GM21529 (cell line): Measurements from ENCODE around the gene PRIM1.
"Not testable (repeated sequence)": the region's sequence is repeated elsewhere in the genome, so short reads cannot be mapped to it uniquely, and the experiment has no call there.

Experiments
- ATAC-seq: cut with Tn5 transposase; IDR thresholded peaks from one replicate; pipeline ENCODE4 v1.9.1; 2021; ENCODE audit not compliant: unreplicated experiment

Gene PRIM1

DNA sequence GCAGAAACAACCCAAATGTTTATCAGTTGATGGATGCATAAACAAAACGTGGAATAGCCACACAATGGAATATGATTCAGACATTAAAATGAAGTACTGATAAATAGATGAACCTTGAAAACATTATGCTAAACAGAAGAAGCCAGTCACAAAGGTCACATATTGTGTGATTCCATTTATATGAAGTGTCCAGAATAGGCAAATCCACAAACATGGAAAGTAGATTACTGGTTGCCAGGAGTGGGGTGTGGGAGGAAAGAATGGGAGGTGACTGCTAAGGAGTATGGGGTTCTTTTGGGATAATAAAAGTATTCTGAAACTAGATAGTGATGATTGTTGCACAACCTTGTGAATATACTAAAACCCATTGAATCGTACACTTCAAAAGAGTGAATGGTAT is 9.7 kb upstream of the PRIM1 start:
- ATAC-seq: no peak

DNA sequence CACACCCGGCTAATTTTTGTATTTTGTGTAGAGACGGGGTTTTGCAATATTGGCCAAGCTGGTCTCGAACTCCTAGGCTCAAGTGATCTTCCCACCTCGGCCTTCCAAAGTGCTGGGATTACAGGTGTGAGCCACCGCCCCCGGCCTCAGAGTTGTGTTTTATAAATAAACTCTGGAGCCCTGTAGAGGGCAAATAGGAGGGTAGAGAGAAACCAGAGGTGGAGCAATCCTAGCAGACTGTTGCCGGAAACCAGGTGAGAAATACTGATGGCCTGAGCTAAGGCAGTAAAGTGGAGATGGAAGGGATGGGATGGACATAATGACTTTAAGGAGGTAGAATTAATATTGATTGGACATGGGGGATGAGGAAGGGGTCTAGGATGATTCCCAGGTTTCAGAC is 8.3 kb upstream of the PRIM1 start:
- ATAC-seq: no peak

DNA sequence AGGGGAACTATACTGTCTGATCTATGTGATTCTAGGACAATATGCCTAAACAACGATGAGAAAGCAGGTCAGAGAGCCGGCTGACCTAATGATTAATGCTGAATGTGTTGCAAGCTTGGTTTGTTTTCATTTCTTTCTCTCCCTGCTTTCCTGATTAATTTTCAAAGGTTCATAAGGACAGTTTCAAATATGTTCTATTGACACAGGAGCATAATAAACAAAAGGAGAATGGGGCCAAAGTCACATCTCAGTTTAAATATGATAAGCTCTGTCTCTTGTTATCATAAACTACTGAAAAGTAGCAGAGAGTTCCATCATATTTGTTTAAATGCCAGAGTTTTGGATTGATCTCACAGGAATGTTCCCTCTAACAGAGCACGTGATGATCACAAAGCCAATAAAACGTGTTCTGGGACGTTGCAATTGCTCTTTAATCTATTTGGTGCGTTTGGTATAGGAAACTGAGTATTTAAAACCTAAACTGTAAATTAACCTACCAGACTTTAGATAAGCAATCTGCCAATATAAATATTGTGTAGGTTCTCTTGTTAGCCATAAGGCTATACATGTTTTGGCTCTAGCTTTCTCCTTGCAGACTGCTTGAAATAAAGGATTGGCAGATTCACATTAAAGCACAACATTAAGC is 7.3 kb upstream of the PRIM1 start:
- ATAC-seq: no peak

DNA sequence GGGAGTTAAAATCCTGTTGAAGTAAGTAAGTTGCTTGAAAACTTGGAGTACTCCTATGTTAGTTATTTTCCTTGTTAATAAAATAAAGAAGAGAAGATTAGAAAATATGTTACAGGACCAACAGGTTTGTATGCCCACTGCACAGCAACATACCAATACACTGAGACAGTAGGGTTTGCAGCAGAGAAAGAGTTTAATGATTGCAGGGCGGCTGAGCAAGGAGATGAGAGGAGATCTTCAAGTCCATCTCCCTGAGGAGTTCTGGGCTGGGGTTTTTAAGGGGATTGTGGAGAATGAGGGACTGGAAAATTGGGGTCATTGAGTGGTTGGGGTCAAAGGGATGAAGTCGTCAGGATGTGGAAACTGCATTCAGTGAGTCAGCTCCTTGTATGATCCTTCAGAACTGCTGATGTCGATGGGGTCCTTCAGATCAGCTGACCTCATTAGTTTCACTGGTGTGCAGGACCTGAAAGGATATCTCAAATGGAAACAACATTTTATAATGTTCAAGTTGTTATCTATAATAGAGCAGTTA is 6.7 kb upstream of the PRIM1 start:
- no peak for ATAC-seq

DNA sequence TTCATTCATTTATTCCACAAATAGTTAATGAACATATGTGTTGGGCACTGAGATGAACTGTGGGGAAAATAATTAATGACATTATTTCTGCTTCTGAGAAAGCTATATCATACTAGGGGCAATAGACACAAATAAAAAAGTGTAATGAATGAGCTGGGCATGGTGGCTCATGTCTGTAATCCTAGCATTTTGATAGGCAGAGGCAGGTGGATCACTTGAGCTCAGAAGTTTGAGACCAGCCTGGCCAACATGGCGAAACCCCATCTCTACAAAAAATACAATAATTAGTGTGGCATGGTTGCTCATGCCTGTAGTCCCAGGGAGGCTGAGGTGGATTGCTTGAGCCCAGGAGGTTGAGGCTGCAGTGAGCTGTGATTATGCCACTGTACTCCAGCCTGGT is 5.8 kb upstream of the PRIM1 start:
- ATAC-seq: not testable (repeated sequence)

DNA sequence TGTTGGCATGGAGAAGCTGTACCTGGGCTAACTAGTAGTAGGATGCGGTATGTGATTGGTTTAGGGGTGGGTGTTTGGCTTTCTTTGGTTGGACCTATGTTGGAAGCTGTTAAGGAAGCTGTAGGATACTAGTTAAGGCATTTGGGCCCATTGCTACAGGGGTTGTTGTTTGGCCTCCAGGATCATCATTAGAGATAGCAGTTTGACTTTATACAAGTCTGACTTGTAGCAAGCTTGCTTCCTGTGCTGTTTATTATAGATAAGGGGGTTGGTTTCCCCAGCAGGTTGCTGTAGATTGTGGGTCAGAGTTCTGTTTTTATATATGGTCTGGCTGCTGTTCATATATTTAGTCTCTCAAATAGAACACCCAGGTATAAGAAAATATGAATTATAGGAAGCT is 1.4 kb upstream of the PRIM1 start:
- no peak for ATAC-seq

DNA sequence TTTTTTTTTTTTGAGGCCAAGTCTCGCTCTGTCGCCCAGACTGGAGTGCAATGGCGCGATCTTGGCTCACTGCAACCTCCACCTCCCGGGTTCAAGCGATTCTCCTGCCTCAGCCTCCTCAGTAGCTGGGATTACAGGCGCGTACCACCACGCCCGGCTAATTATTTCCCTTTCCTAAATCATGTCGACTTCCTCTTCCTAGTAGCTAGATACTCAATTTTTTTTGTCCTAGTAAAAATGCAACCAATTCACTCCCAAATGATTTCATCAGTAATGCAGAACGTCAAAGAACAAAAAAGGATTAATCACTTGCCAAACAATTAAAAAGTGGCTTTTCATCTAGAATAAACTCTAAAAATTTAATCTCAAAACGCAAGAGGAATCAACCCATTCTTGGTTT is 1.5 kb downstream of the PRIM1 start:
- ATAC-seq: not testable (repeated sequence)

DNA sequence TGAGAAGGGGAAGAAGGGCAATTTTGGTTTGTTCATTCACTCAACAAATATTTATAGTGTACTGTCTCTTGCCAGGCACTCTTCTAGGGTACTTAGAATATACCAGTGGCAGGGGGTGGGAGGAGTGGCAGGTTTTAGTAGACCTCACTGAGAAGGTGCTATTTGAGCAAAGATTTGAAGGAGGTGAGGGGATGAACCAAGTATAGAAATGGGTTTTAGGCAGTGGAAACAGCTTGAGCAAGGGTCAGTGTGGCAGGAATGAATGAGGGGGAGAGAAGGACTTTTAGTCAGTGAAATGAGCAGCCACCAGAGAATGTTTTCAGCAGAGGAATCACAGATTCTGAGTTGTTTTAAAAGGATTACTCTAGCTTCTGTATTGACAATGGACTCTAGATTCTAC is 2.3 kb downstream of the PRIM1 start:
- ATAC-seq: no peak

DNA sequence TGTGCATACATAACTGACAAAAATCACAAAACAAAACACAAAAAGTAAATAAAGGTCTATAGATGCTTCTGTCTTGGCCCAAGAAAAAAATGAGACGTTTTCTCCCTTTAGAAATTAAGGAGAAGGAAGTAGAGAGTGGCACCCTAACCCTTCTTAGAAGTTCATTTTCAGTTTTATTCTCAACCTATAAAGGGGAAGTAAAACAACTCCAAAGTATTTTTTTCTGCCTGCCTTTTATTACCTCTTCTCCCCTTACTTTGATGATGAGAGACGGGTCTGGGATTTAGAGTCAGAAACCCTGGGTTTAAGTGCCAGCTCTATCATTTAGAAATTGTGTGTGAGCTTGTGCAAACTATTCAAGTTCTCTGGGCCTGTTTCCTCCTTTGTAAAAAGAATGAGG is 2.8 kb downstream of the PRIM1 start:
- ATAC-seq: no peak

DNA sequence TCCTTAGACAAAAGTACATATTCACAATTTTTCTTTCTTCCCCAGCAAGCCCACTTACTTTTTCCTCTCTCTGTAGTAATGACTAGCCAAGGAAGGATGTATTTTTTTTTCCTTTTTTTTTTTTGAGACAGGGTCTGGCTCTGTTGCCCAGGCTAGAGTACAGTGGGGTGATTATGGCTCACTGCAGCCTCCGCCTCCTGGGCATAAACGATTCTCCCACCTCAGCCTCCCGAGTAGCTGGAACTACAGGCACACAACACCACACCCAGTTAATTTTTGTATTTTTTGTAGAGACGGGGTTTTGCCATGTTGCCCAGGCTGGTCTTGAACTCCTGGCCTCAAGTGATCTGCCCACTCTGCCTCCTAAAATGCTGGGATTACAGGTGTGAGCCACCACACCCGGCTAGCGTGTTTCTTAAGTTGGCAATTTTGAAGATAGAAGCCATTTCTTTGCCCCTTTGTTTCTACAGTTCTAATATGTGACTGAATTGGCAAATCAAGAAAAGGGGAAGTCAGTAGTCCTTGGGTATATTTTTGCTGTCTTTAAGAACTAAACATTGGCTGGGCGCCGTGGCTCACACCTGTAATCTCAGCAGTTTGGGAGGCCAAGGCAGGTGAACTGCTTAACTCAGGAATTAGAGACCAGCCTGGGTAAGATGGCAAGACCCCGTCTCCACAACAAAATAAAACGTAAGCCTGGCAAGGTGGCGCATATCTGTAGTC is 23.8 kb downstream of the PRIM1 start:
- ATAC-seq: no peak

DNA sequence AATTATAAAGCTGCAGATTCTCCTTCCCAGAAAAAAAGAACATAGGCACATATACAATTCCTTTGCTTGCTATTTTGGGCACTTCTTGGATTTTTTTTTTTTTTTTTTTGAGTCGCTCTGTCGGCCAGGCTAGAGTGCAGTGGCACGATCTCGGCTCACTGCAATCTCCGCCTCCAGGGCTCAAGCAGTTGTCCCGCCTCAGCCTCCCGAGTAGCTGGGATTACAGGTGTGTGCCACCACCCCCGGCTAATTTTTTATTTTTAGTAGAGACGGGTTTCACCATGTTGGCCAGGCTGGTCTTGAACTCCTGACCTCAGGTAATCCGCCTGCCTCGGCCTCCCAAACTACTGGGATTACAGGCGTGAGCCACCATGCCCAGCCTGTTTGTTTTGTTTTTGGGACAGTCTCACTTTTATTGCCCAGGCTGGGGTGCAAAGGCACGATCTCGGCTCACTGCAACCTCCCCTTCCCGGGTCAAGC is 25.9 kb downstream of the PRIM1 start:
- ATAC-seq: not testable (repeated sequence)

DNA sequence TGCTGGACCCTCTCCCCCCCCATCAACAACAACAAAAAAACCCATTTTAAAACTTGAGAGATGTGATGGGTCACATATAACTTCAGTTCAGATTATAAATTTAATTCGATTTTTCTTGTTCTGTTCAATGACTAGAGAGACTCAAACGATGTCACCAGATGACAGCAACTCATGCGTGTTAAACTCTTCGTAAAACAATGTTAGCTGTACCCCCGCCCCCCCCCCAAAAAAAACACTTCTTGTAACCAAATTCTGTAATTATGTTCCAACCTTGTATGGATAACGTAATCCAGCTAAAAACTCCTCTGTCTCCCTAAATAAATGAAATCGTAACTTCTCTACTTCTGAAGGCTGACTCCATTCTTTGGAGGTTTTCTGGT is 26.4 kb downstream of the PRIM1 start:
- no peak for ATAC-seq

DNA sequence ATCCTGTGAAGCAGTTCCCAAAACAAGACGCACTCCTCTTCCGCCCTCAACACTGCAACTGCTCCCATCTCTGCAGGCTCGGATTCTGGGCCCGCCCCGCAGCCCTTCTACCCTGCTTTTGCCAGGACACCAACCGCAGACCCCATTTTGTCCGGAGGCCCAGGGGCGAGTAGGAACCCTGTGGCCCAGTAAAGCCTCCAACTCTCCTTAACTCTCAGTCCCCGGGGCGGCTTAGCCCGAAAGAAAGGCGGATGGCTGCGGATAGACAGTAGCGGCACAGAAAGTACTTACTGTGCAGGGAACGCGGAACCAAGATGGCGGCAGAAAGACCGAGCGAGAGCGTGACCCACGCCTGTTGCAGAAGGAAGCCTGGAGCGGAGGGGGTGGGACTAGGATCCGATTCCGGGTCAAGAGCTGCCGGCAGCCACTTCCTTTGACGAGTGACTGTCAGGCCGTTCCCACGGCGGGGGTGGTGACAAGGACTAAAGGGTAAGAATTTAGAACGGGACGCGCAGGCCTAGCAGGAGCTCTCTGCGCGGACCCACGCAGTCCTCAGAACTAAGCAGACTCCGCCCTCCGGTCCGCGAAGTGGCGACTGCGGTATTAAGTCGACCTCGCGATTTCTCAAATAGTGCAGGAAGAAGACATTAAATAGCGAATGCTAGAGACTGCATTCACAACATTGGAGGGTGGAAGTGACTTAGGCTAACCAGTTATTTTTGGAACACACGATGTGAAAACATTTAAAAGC is 27.0 kb downstream of the PRIM1 start, which contains the start of gene NACA:
Gene NACA (minus strand): TSS at position 328 of the 751 bp plus-strand sequence. CDS start 778 bp downstream, outside the sequence.
- ATAC-seq: peak; percentile 95

DNA sequence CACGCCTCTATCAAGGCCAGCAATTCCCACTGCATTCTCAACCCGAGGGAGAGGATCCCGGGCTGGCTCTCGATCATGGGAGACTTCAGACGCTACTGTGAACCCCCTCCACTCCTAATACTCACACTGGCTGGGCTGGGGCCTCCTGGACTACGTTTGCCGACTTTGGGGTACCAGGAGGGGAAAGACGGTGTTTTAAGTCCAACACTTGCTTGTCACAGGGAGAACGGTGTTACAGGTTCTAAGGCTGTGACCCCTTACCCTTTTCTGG is 27.5 kb downstream of the PRIM1 start:
- ATAC-seq: no peak

DNA sequence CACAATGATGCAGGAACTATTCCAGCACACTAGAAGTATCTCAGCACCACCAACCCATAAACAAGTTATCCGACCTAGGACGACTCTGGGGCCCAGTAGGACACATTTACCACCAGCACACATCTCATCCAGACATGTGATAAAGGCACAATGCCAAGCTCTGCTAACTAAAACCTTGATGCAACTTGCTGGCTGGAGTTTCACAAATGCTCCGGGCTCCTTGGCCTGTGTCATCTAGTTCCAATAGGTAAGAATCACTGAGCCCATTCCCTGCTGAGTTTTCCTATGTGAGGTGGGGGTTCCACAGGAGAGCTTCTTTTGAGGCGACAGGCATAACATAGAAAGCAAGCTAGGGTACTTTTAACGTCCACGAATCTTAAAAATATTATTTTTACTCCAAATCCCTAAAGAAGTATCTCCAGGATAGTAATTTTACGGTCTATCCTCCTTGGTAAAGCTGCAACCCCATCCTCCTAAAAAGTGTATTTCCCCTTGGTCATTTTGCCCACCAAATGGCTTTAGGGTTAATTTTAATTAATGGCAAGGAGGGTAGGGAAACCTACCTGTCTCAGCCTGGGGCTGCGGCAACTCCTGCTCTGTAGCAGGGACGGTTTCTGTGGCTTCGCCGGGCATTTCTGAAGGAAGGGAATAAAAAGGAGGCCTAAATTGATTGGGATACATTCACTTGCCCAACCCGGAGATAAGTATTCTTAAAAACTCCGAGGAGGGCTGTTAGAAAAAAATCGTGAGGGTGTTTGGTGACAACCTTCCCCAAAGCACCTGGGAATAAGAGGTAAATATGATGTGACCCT is 28.0 kb downstream of the PRIM1 start:
- ATAC-seq: no peak

DNA sequence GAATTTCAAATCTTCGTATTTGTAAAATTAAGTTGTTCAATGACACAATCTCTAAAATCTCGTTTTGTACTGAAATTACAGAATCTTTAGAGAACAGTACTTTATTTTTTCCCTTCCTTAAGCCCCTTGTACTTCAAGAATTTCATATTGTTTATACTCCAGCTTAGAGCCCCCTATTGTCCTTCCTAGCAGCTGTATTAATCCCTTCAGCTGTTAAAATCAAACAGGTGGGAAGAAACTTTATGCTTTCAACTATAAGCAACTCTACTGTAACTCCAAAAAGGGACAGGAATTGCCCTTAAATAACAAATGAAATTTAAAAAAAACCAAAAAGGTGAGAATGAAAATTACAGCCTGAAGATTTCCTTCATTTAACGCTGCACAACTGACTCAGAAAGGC is 28.8 kb downstream of the PRIM1 start:
- no peak for ATAC-seq

DNA sequence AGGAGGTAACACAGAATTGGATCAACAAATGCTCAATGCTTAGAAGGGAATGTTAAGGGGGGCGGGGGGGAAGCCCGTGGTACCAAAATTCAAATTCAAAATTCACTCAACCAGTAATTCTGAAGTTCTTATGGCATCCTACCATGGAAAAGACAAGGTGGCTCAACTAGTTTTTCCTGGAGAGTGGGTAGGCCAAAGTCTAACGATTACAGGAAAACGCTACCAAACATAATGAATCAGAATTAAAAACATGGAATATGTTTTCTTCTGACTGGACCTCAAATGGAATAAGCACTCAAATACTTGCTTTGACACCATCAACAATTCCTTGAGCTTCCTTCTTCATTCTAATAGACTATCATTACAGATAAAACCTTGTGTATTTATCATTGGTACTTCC is 29.3 kb downstream of the PRIM1 start:
- no peak for ATAC-seq

DNA sequence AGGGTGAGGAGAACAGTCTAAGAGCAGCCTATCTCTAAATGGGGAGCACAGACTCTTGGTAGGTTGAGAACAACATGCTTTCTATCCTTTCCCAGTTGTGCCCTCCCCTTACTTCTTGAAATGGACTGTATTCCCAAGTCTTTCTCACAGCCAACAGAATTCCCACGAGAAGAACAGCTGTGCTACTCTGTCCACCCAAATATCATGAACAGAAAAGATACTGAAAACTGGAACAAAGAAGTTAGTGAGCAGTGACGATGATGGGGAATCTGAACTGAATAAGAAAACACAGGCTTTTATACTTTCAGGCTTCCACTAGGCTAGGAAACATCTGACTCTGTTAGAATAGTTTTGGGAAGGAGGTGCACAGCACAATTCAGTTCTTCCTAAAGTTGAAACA is 30.4 kb downstream of the PRIM1 start:
- ATAC-seq: no peak

DNA sequence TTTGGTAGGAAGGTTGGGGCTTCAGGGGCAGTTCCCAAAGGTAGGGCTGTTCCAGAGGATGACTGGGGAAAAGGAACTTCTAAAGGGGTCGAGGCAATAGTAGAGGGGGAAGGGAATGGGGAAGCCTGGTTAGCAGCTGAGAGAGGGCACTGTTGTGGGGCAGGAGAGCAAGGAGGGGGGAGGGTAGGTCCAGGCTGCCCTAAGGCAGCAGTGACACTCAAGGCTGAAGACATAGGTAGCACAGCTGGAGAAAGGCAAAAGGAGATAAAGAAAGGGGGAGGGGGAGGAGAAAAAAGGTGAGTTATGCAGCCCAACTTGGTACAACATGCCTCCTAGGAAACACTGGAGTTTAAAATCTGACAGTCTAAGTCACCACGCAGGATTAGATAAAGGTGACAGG is 30.9 kb downstream of the PRIM1 start:
- no peak for ATAC-seq

DNA sequence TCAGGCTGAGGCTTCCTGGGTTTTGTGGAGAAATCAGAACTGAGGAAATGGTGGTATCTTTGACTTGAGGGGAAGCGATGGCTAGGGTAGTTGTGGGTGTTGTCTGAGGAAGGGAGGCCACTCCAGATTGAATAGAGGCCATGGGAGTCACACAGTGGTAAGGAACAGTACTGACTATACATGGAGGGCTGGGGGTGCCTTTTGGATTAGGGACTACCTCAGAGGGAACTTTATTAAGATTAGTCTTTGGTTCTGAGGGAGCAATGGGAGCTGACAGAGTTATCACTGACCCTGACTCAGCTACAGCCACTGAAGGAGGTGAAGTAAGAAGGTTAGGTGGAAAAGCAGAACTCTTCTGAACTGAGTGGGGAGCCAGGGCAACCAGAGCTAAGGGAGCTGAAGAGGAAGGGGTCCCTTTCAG is 31.4 kb downstream of the PRIM1 start:
- no peak for ATAC-seq

DNA sequence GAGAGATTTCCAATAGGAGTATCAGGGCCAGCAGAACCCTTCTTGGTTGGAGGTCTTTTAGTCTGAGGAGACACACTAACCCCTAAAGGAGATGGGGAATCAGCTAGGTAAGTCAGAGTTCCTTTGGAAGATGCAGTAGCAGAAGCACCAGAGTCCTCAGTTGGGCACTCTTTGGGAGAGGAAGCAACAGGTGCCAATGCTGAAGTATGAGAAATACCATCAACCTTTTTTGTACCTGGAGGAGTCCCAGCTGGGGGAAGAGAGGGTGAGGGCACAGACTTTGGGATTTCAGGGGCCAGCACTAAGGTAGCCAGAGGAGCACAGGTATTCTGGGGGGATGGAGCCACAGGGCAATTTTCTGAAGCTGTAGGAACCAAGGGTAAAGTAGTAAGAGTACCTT is 33.1 kb downstream of the PRIM1 start:
- no peak for ATAC-seq
